C4-2B (cell line): ENCODE results near the gene B3GLCT.

Experiments
- H3K27ac ChIP-seq: fragments of 450-650 bp; 2 replicates; pipeline ENCODE4 v1.5.1; 2017
- ZFX ChIP-seq: fragments of 450-650 bp; IDR thresholded peaks from 2 replicates; pipeline ENCODE4 v1.6.1; 2017
- TF ChIP-seq, protein P1 (sequence below): fragments of 450-650 bp; conservative IDR thresholded peaks from 2 replicates; pipeline ENCODE4 v1.5.1; 2017; ENCODE audit warnings: mild to moderate bottlenecking

Gene B3GLCT

DNA sequence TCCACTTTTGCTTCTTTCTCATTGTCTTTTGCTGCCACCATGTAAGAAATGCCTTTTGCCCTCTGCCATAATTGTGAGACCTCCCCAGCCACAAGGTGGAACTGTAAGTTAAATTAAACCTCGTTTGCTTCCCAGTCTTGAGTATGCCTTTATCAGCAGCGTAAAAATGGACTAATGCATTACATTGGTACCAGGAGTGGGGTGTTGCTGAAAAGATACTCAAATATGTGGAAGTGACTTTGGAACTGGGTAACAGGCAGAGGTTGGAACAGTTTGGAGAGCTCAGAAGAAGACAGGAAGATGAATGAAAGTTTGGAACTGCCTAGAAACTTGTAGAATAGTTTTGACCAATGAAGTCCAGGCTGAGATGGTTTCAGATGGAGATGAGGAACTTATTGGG lies 115.2 kb downstream of the B3GLCT start:
- TF ChIP-seq, protein P1, sequence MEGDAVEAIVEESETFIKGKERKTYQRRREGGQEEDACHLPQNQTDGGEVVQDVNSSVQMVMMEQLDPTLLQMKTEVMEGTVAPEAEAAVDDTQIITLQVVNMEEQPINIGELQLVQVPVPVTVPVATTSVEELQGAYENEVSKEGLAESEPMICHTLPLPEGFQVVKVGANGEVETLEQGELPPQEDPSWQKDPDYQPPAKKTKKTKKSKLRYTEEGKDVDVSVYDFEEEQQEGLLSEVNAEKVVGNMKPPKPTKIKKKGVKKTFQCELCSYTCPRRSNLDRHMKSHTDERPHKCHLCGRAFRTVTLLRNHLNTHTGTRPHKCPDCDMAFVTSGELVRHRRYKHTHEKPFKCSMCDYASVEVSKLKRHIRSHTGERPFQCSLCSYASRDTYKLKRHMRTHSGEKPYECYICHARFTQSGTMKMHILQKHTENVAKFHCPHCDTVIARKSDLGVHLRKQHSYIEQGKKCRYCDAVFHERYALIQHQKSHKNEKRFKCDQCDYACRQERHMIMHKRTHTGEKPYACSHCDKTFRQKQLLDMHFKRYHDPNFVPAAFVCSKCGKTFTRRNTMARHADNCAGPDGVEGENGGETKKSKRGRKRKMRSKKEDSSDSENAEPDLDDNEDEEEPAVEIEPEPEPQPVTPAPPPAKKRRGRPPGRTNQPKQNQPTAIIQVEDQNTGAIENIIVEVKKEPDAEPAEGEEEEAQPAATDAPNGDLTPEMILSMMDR, result no peak
- TF ChIP-seq ZFX, result no peak
- H3K27ac ChIP-seq, result no peak overlapping the region

- H3K27ac ChIP-seq, result no peak overlapping the region
- TF ChIP-seq ZFX, result no peak
- TF ChIP-seq, protein P1, result no peak
Observed at GRCh38 chr13:31320946-31321345, 121.2 kb downstream of the B3GLCT start.

DNA sequence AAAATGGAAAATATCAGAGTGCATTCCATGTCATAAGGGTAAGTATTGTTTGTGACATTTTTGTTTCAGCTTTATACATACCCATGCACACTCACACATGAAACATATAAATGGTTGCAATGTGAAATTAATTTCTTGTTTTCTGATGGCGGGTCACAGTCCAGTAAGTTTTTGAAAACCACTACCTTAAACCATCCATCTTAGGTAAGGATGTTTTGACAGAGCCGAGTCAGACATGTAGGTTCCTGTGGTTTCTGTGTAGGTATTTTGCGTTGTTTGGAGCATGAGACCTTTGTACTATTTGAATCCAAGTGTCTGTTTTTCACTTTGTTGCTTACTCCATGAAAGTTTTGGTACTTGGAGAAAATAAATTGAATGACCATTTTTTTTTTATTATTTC lies 121.7 kb downstream of the B3GLCT start:
- H3K27ac ChIP-seq, result no peak overlapping the region

GRCh38 chr13:31322026-31322425 lies 122.3 kb downstream of the B3GLCT start:
- TF ChIP-seq, protein P1, result no peak
- no peak for TF ChIP-seq ZFX
- H3K27ac ChIP-seq, result no peak overlapping the region

More for the DNA sequence above, 121.7 kb downstream of the B3GLCT start:
- TF ChIP-seq, protein P1, result no peak
- no peak for TF ChIP-seq ZFX

DNA sequence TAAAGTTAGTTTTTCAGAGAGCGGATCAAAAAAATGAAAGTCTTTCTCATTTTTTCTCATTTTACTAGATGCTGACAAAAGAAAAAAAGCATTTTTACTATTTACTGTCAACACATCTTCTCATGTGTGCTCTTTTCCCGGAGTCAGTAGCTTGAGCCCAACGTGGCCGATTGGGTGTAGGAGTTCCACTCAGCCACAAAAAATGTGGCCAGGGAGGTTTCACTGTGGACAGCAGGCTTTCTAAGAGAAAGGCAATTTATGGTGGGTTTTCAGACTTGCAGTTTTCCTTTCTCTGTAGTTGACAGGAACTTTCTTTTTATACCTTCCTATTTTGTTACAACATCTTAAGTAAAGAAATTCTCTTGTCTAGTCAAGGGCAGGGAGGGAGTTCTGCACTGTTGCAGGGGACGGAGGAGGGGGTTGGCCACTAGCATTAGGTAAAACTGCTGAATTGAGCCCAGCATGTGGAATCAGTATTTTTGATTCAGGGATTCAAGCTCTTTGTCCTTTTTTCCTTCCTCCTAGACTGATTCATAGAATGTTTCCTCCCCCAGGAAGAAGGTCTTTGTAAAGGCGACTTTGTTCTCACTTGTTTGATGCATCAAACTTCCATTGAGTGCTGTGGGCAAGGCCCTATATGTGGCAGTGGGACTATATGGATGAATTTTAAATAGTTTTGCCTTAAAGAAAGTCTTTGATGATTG lies 123.1 kb downstream of the B3GLCT start:
- TF ChIP-seq, protein P1, result no peak
- no peak for TF ChIP-seq ZFX
- H3K27ac ChIP-seq, result no peak overlapping the region

GRCh38 chr13:31327182-31327860 lies 127.5 kb downstream of the B3GLCT start:
- H3K27ac ChIP-seq, result no peak overlapping the region
- no peak for TF ChIP-seq ZFX
- TF ChIP-seq, protein P1, result no peak

GRCh38 chr13:31328549-31329235 lies 128.9 kb downstream of the B3GLCT start:
- TF ChIP-seq ZFX, result no peak
- TF ChIP-seq, protein P1, result no peak; the same call in 1 of the 2 replicates
- peak overlapping the region; percentile 18; the same call in 1 of the 2 replicates for H3K27ac ChIP-seq
